Forelimb muscle (tissue), 1 donor: Measurements from ENCODE around the gene EIF3I. TPM values are rescaled to one million over a fixed set of nuclear protein-coding genes. Genes with fewer than 3 reads are reported as not detected.

Experiments
- DNase-seq: peaks from one replicate; pipeline ENCODE4 v3.0.0-alpha.2; 2013; ENCODE audit warnings: low read depth
- polyA plus RNA-seq: library from polyadenylated mRNA; unstranded; fragments of 120-200 nt; gene quantifications from one replicate; pipeline ENCODE4 v1.2.1, GENCODE V29; 2013; ENCODE audit not compliant: insufficient read length

The EIF3I gene
- polyA plus RNA-seq: 164 TPM

- peak; percentile 89 for DNase-seq
These were observed at the start of gene EIF3I, which contains the start of gene TMEM234 for GRCh38 chr1:32221980-32222755. TSS of gene EIF3I (plus strand) at chr1:32222407. CDS start at chr1:32222442, 35 bp downstream. TSS of gene TMEM234 (minus strand) at chr1:32222353. CDS start at chr1:32222322, 31 bp downstream.

GRCh38 chr1:32172621-32173245 is 49.5 kb upstream of the EIF3I start:
- no peak for DNase-seq

- no peak for DNase-seq
These were observed 43.6 kb upstream of the EIF3I start for GRCh38 chr1:32178380-32179192.

GRCh38 chr1:32179193-32179442 is 43.1 kb upstream of the EIF3I start:
- no peak for DNase-seq

- peak; percentile 83 for DNase-seq
These were observed 42.6 kb upstream of the EIF3I start, which contains the start of gene TXLNA for GRCh38 chr1:32179443-32180185. TSS of gene TXLNA (plus strand) at chr1:32179675. CDS start at chr1:32180346, 671 bp downstream.

GRCh38 chr1:32180186-32181060 is 41.8 kb upstream of the EIF3I start:
- no peak for DNase-seq

GRCh38 chr1:32181065-32181464 is 41.1 kb upstream of the EIF3I start:
- no peak for DNase-seq

- no peak for DNase-seq
These were observed 40.6 kb upstream of the EIF3I start for GRCh38 chr1:32181563-32181962.

- DNase-seq: no peak
These were observed 40.1 kb upstream of the EIF3I start for GRCh38 chr1:32182060-32182459.

GRCh38 chr1:32184650-32185049 is 37.6 kb upstream of the EIF3I start:
- DNase-seq: no peak

GRCh38 chr1:32186077-32186476 is 36.1 kb upstream of the EIF3I start:
- no peak for DNase-seq

GRCh38 chr1:32186491-32186890 is 35.7 kb upstream of the EIF3I start:
- no peak for DNase-seq

GRCh38 chr1:32187850-32188249 is 34.4 kb upstream of the EIF3I start:
- no peak for DNase-seq

- DNase-seq: no peak
These were observed 29.8 kb upstream of the EIF3I start for GRCh38 chr1:32192220-32192948.

- no peak for DNase-seq
These were observed 27.2 kb upstream of the EIF3I start for GRCh38 chr1:32194984-32195383.

- no peak for DNase-seq
These were observed 26.7 kb upstream of the EIF3I start for GRCh38 chr1:32195531-32195930.

- no peak for DNase-seq
These were observed 26.0 kb upstream of the EIF3I start for GRCh38 chr1:32195972-32196823.

GRCh38 chr1:32197074-32197473 is 25.1 kb upstream of the EIF3I start:
- no peak for DNase-seq

GRCh38 chr1:32197837-32198236 is 24.4 kb upstream of the EIF3I start:
- DNase-seq: no peak
